ENCODE results near the gene CDCP2. TPM values are rescaled to one million over a fixed set of nuclear protein-coding genes. Genes with fewer than 3 reads are reported as not detected.

Gene CDCP2
- total and polyA plus RNA-seq, 2 experiments from 2014 or later, result not detected

- H3K9me3 Mint-ChIP-seq, result no peaks in the 10 kb centered on the region
- H3K36me3 Mint-ChIP-seq (ENCODE audit: low read depth), result peaks cover 4% of the 10 kb centered on the region
- Histone ChIP-seq H3K9me2 (ENCODE audit: insufficient read depth) (no peaks in the 10 kb centered on the region), H3K27ac (ENCODE audit: low read depth) (no peak overlapping the region), H3K4me2 (no peak overlapping the region), H3K36me3 (ENCODE audit: insufficient read depth) (no peaks in the 10 kb centered on the region), H3K79me2 (replicated peaks; ENCODE audit: insufficient read depth) (no peaks in the 10 kb centered on the region), H4K20me1 (replicated peaks; ENCODE audit: insufficient read depth) (no peaks in the 10 kb centered on the region), H3K4me1 (ENCODE audit: insufficient read depth) (no peaks in the 10 kb centered on the region), H3K27me3 (ENCODE audit: insufficient read depth) (no peaks in the 10 kb centered on the region), H3K4me3 (no peak overlapping the region), H3F3A (replicated peaks; ENCODE audit: low read depth) (no peaks in the 10 kb centered on the region), H2AFZ (no peak overlapping the region)
- DNase-seq (ENCODE audit: low spot score) (no peak), ATAC-seq (no peak)
- H3K27me3 Mint-ChIP-seq (ENCODE audit: insufficient read depth, low read depth, poor library complexity), result peaks cover 2% of the 10 kb centered on the region
- TF ChIP-seq ZNF114 (CRISPR knock-in tag; IDR thresholded peaks at IDR 0.05) (no peak), EZH2 (IDR thresholded peaks at IDR 0.05; ENCODE audit: low read depth, unreplicated experiment) (no peak), EZH2phosphoT487 (IDR thresholded peaks at IDR 0.05; ENCODE audit: unreplicated experiment) (no peak), CTCF (conservative IDR thresholded peaks at IDR 0.05; ENCODE audit: low read depth in 2 of 2) (no peak)
- H3K4me1 Mint-ChIP-seq, result no peaks in the 10 kb centered on the region
- H3K4me3 Mint-ChIP-seq, result no peak overlapping the region
- no peak overlapping the region for H3K27ac Mint-ChIP-seq
Measured at GRCh38 chr1:54193453-54193852, 40.7 kb upstream of the CDCP2 start.

GRCh38 chr1:54191525-54191924 lies 38.7 kb upstream of the CDCP2 start:
- no peaks in the 10 kb centered on the region for H3K27me3 ChIP-seq (ENCODE audit: insufficient read depth)
- Mint-ChIP-seq H3K36me3 (ENCODE audit: low read depth) (peaks cover 9% of the 10 kb centered on the region), H3K9me3 (no peaks in the 10 kb centered on the region), H3K27ac (no peak overlapping the region), H3K27me3 (ENCODE audit: insufficient read depth, low read depth, poor library complexity) (peaks cover 4% of the 10 kb centered on the region), H3K4me1 (no peaks in the 10 kb centered on the region), H3K4me3 (no peak overlapping the region)
- no peak overlapping the region for H3K27ac ChIP-seq (ENCODE audit: low read depth)
- no peaks in the 10 kb centered on the region for H3F3A ChIP-seq (replicated peaks; ENCODE audit: low read depth)
- H3K9me2 ChIP-seq (ENCODE audit: insufficient read depth), result no peaks in the 10 kb centered on the region
- no peaks in the 10 kb centered on the region for H3K79me2 ChIP-seq (replicated peaks; ENCODE audit: insufficient read depth)
- H4K20me1 ChIP-seq (replicated peaks; ENCODE audit: insufficient read depth), result no peaks in the 10 kb centered on the region
- no peak overlapping the region for H3K4me3 ChIP-seq
- H3K36me3 ChIP-seq (ENCODE audit: insufficient read depth), result no peaks in the 10 kb centered on the region
- no peak overlapping the region for H3K4me2 ChIP-seq
- no peak for ATAC-seq
- no peak for DNase-seq (ENCODE audit: low spot score)
- H2AFZ ChIP-seq, result no peak overlapping the region
- H3K4me1 ChIP-seq (ENCODE audit: insufficient read depth), result no peaks in the 10 kb centered on the region
- TF ChIP-seq ZNF114 (CRISPR knock-in tag; IDR thresholded peaks at IDR 0.05) (no peak), CTCF (conservative IDR thresholded peaks at IDR 0.05; ENCODE audit: low read depth in 2 of 2) (no peak), STAT1 (IDR thresholded peaks at IDR 0.05; ENCODE audit: unreplicated experiment) (no peak), EZH2 (IDR thresholded peaks at IDR 0.05; ENCODE audit: low read depth, unreplicated experiment) (no peak), EZH2phosphoT487 (IDR thresholded peaks at IDR 0.05; ENCODE audit: unreplicated experiment) (no peak), ETS1 (IDR thresholded peaks at IDR 0.05) (no peak), POLR2AphosphoS5 (IDR thresholded peaks at IDR 0.05; ENCODE audit: low read depth) (no peak), REST (IDR thresholded peaks at IDR 0.05; ENCODE audit: unreplicated experiment) (no peak), JUNB (IDR thresholded peaks at IDR 0.05; ENCODE audit: unreplicated experiment) (no peak), NANOG (IDR thresholded peaks at IDR 0.05; ENCODE audit: borderline replicate concordance) (no peak)

Data from GM23338 (cell line).